NT2/D1 (cell line): ENCODE data around the gene MTERF4.
A peak's percentile ranks its signal among the peaks of the same experiment; 100 is the strongest.

Source experiments
- DNase-seq: peaks from one replicate; pipeline ENCODE4 v3.0.0-alpha.2; 2011; ENCODE audit warnings: low read depth, low spot score
- H3K27me3 ChIP-seq: 2 replicates; pipeline ENCODE4 v1.6.0; 2011; ENCODE audit warnings: mild to moderate bottlenecking; ENCODE audit not compliant: insufficient read length, insufficient read depth
- H3K36me3 ChIP-seq: 2 replicates; pipeline ENCODE4 v1.6.1; 2011; ENCODE audit warnings: mild to moderate bottlenecking, low read length, mixed read lengths; ENCODE audit not compliant: insufficient read depth, insufficient read length
- H3K4me1 ChIP-seq: 2 replicates; pipeline ENCODE4 v1.5.1; 2011; ENCODE audit not compliant: insufficient read depth, insufficient read length
- H3K4me3 ChIP-seq: 2 replicates; pipeline ENCODE4 v1.5.1; 2011; ENCODE audit warnings: low read depth; ENCODE audit not compliant: insufficient read length
- H3K9ac ChIP-seq: 2 replicates; pipeline ENCODE4 v1.6.0; 2011; ENCODE audit warnings: low read depth; ENCODE audit not compliant: insufficient read length
- H3K9me3 ChIP-seq: 2 replicates; pipeline ENCODE4 v1.5.1; 2011; ENCODE audit warnings: mild to moderate bottlenecking, low read length; ENCODE audit not compliant: insufficient read depth
- SUZ12 ChIP-seq: IDR thresholded peaks from 2 replicates; pipeline ENCODE4 v1.6.1; 2011; ENCODE audit not compliant: insufficient read length, insufficient read depth; ENCODE audit errors: extremely low read depth
- YY1 ChIP-seq: IDR thresholded peaks from 2 replicates; pipeline ENCODE4 v1.6.1; 2011; ENCODE audit not compliant: insufficient read length, insufficient read depth
- ZNF274 ChIP-seq: IDR thresholded peaks from 2 replicates; pipeline ENCODE4 v1.6.1; 2011; ENCODE audit warnings: mild to moderate bottlenecking, low read depth, low read length

MTERF4 gene

DNA sequence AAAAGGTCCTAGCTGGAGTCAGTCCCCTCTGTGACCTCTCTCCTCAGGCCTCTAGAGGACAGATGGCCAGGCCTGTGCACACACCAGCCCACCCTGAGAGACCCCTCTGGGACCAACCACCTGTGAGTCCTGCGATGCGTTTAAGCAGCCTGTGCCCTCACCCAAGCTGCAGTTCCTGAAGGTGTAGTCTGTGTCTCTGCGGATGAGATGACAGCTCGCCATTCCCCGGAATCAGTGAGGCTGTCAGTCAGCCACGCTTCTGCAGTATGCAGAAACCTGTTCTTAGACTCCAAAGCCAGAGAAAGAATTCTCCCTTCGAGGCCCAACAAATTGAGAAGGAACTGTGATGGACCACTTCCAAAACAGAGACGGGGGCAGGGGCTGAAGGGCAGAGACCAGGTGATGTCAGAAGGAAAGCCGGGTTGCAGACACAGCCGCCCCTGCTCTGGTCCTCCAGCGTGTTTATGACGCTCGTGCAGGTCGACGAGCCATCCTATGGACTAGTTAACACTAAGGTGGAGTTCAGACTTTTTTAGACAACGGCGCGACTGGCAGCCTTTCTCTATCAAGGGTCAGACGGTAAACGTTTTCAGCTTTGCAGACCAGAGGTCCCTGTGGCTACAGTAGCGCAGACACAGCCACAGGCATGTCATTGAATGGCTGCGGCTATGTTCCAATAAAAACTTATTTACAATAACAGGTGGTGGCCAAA lies 10.2 kb downstream of the MTERF4 start:
- H3K9me3 ChIP-seq: no peaks in the 10 kb centered on the region
- H3K27me3 ChIP-seq: no peaks in the 10 kb centered on the region
- TF ChIP-seq ZNF274 (no peak), SUZ12 (no peak), YY1 (no peak)
- no peak overlapping the region for H3K4me3 ChIP-seq
- H3K9ac ChIP-seq: no peak overlapping the region
- peaks cover 79% of the 10 kb centered on the region for H3K36me3 ChIP-seq
- H3K4me1 ChIP-seq: peaks cover 32% of the 10 kb centered on the region
- no peak for DNase-seq

DNA sequence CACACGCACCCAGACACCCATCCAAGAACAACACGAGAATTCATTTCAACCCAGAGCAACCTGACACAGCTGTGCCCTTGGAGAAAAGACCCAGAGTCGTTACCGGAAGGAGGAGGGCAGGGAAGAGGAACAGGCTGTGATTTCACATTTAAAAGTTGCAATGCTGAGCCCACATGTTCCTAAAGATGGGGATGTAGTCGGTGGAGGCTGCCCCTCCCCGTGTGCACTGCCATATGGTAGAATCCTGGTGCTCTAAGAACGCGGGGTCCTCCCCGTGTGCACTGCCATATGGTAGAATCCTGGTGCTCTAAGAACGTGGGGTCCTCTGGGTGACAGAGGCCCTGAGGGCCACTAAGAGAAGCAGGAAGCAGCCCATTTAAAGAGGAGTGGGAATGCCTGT lies 10.9 kb downstream of the MTERF4 start:
- Histone ChIP-seq H3K4me1 (peaks cover 32% of the 10 kb centered on the region), H3K27me3 (no peaks in the 10 kb centered on the region), H3K9me3 (no peaks in the 10 kb centered on the region), H3K9ac (no peak overlapping the region), H3K36me3 (peaks cover 80% of the 10 kb centered on the region), H3K4me3 (no peak overlapping the region)
- DNase-seq: no peak
- TF ChIP-seq YY1 (no peak), SUZ12 (no peak), ZNF274 (no peak)

DNA sequence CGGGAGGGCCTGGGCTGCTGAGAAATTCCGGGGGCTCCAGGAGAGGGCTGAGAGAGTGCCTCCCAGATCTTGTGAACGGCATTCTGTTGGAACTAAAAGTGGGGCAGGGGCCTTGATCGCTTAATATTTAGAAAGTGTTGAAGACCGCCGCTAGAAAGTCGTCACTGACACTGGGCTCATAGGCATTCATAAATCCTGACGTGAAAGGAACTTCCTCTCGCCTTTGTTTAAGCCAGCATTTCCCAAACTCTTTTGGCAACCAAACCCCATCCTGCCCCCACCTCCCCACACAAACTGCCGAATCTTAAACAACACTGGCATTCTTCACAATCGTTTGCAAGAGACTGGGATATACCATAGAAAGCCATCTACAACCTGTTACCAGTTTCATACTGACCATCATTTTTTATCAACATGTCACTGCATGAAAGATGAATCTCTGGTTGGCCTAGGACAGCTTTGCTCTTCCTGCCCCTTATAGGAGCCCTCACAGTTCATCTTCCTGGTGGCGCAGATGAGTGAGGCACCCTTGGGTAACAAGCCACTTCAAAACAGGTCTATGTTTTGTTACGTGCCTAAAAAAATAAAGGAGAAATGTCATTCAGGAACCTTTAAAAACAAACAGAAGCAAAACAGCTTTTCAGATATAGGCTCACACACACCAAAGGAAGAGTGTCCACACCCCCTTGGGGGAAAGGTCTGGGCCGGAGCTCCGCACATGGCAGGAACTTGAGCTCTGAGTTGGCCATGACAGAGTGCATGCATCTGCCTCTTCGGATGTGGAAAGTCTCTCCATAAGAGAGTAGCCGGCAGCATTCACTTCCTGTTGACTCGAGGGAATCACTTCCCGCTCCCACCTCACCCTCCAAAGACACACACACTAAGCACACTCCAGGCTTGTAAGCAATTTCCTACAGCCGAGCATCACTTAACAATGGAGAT lies 13.0 kb downstream of the MTERF4 start:
- Histone ChIP-seq H3K4me1 (peaks cover 29% of the 10 kb centered on the region), H3K27me3 (no peaks in the 10 kb centered on the region), H3K9me3 (no peaks in the 10 kb centered on the region), H3K4me3 (no peak overlapping the region), H3K9ac (peak overlapping the region; percentile 50), H3K36me3 (peaks cover 66% of the 10 kb centered on the region)
- TF ChIP-seq YY1 (no peak), SUZ12 (no peak), ZNF274 (no peak)
- no peak for DNase-seq

DNA sequence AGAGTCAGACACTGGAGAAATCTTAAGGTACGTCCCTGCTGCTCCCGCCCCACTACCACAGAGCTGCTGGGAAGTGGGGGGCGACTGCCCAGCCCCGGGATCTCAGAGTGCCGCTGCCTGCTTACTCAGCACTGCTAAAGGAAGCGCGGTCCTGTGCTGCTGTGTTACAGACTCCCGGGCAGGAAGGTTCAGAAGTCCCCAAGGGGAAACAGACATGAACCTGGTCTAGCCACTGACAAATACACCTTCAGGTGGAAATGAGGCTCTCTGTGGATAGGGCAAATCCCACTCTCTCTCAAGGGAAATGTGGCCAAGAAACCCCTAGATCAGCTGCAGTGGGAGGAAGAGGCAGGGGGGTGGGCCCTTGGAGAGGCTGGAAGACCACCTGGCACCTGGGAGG lies 13.7 kb downstream of the MTERF4 start:
- no peak overlapping the region for H3K4me3 ChIP-seq
- H3K36me3 ChIP-seq: peaks cover 59% of the 10 kb centered on the region
- DNase-seq: peak; percentile 44
- no peaks in the 10 kb centered on the region for H3K9me3 ChIP-seq
- peak overlapping the region; percentile 50 for H3K9ac ChIP-seq
- H3K4me1 ChIP-seq: peaks cover 25% of the 10 kb centered on the region
- TF ChIP-seq SUZ12 (no peak), YY1 (no peak), ZNF274 (no peak)
- no peaks in the 10 kb centered on the region for H3K27me3 ChIP-seq

DNA sequence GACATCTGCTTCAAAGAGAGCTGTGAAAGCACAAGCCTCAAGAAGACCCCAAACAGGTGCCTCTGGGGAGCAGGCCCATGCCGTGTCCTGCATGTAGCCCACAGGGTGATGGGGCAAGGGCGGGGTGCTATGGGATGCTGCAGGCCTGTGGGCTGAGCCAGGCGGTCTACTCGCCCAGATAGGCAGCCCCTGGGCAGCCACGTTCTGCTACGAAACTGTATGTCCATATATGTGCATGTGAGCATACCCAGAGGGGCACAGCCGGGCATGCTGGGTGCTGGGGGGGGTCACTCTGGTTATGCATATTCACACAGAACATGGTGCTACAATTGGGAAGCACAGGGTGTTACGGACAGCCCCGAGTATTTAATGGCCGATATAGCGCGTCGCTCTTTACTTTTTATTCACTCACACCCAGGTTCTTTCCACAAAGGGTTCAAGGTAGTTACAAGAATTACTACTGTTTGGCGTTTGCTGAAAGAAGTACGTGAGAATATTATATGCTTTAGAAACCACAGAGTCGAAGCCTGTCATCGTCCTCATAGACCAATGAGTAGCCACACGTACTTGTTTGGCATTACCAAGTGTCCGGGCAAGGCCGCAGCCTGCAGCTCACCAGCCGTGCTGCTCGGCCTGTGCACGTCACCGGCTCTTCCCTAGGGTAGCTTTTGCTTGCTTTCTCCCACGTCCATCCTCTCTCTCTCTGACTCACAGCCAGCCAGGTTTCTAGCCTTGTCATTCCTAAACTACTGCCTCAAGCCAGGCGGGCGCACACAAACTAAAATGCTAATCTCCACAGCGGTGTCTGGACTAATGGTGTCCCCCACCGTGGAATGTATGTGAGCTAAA lies 14.4 kb downstream of the MTERF4 start:
- TF ChIP-seq ZNF274 (no peak), YY1 (no peak), SUZ12 (no peak)
- peaks cover 53% of the 10 kb centered on the region for H3K36me3 ChIP-seq
- no peaks in the 10 kb centered on the region for H3K9me3 ChIP-seq
- H3K4me1 ChIP-seq: peaks cover 22% of the 10 kb centered on the region
- H3K4me3 ChIP-seq: no peak overlapping the region
- H3K27me3 ChIP-seq: no peaks in the 10 kb centered on the region
- peak; percentile 81 for DNase-seq
- H3K9ac ChIP-seq: peak overlapping the region; percentile 23

DNA sequence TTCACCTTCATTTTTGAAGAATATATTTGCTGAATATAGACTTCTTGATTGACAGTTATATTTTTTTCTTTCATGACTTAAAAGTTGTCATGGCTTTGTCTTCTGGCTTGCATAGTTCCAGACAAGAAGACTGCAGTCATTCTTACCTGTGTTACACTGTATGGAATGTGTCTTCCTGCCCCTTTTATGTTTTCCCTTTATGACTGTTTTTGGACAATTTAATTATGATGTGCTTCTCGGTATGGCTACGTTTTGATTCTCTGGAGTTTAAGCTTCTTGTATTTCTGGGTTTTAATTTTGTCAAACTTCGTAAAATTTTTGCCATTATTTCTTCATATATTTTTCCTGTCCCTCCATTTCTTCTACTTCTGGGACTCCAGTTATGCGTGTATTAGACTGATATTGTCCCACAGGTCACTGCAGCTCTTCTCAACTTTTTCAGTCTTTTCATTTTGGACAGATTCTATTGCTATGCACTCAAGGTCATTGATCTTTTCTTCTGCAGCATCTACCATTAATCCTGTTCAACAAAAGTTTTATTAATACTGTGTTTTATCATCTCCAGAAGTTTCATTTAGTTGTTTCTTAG lies 17.1 kb downstream of the MTERF4 start:
- TF ChIP-seq SUZ12 (no peak), YY1 (no peak), ZNF274 (no peak)
- Histone ChIP-seq H3K27me3 (no peaks in the 10 kb centered on the region), H3K4me1 (peaks cover 22% of the 10 kb centered on the region), H3K4me3 (no peak overlapping the region), H3K9ac (no peak overlapping the region), H3K9me3 (no peaks in the 10 kb centered on the region), H3K36me3 (peaks cover 30% of the 10 kb centered on the region)
- DNase-seq: no peak

DNA sequence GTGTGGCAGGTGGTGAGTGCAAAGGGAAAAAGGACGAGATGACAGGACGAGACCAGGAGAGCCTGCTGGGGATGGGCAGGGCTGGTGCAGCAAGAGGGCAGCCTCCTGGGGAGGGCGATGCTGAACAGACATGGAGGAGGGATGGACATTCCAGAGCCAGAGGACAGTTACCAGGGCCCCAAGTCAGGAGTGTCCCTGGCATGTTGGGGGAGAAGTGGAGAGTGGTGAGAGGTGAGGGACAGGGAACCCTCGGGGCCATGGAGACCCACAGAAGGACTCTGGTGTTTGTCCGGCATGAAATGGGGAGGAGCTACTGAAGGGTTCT lies 19.0 kb downstream of the MTERF4 start:
- Histone ChIP-seq H3K9me3 (no peaks in the 10 kb centered on the region), H3K9ac (no peak overlapping the region), H3K4me3 (no peak overlapping the region), H3K4me1 (peaks cover 13% of the 10 kb centered on the region), H3K36me3 (peaks cover 17% of the 10 kb centered on the region), H3K27me3 (no peaks in the 10 kb centered on the region)
- TF ChIP-seq ZNF274 (no peak), YY1 (no peak), SUZ12 (no peak)
- DNase-seq: no peak
